ENCODE data around the gene OR3A3.

The OR3A3 gene

DNA sequence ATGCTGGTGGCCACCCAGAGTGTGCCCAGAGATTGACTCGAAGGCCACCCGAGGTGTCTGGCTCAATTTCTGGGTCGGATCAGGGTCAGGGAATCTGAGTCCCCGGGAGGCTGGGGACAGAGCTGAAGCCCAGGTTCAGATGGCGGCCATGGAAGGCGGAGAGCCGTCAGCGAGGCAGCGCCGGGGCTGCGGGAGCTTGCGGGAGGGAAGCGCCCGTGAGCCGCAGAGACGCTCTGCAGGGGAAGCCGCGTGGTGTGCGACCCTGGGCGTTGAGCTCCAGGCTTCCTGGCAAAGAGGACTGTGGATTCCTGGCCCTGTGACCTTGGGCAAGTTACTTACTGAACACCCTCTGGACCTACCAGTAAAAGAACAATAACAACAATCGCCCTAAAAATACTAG lies 61.0 kb downstream of the OR3A3 start:
- no peak for DNase-seq (ENCODE audit: low read depth in 2 of 2)

Data from stimulated activated CD4-positive, alpha-beta T cell treated with anti-CD3 and anti-CD28 coated beads, Interleukin-1b, Interleukin-23, amount 100 ng/mL, for 4 hours (primary cell).